ENCODE results near the gene ZDHHC14. TPM values are rescaled to one million over a fixed set of nuclear protein-coding genes. Genes with fewer than 3 reads are reported as not detected.

Gene ZDHHC14
- total RNA-seq, 1 experiment from 2014 or later: 17.3 TPM

- no peak for TF ChIP-seq CTCF (IDR thresholded peaks at IDR 0.05; ENCODE audit: unreplicated experiment)
- peaks cover 48% of the 10 kb centered on the region for H3K4me1 Mint-ChIP-seq (ENCODE audit: low read depth, unreplicated experiment)
These were observed 156.6 kb downstream of the ZDHHC14 start for GRCh38 chr6:157537556-157537955.

GRCh38 chr6:157538168-157538567 is 157.2 kb downstream of the ZDHHC14 start:
- DNase-seq: no peak
- Mint-ChIP-seq H3K4me3 (ENCODE audit: low read depth, unreplicated experiment) (no peak overlapping the region), H3K9me3 (ENCODE audit: low read depth, unreplicated experiment) (no peaks in the 10 kb centered on the region), H3K36me3 (ENCODE audit: insufficient read depth, unreplicated experiment) (peaks cover 10% of the 10 kb centered on the region), H3K4me1 (ENCODE audit: low read depth, unreplicated experiment) (peaks cover 41% of the 10 kb centered on the region), H3K27me3 (ENCODE audit: unreplicated experiment) (no peaks in the 10 kb centered on the region), H3K27ac (ENCODE audit: unreplicated experiment) (no peak overlapping the region)
- no TSS peak for BruUV-seq (replicated peaks)
- CTCF ChIA-PET: no interaction called here
- intact Hi-C loops (cut with micrococcal nuclease; ENCODE audit: unreplicated experiment): loop anchor here (5.0 to 10.0 kb wide), 5 partner anchors 39 to 216 kb away; partner anchors contain the start of genes TMEM242 and ZDHHC14
- TF ChIP-seq CTCF (IDR thresholded peaks at IDR 0.05; ENCODE audit: unreplicated experiment): no peak

More at GRCh38 chr6:157537556-157537955, 156.6 kb downstream of the ZDHHC14 start:
- H3K27ac Mint-ChIP-seq (ENCODE audit: unreplicated experiment): no peak overlapping the region
- peaks cover 10% of the 10 kb centered on the region for H3K36me3 Mint-ChIP-seq (ENCODE audit: insufficient read depth, unreplicated experiment)
- DNase-seq: no peak
- CTCF ChIA-PET: no interaction called here
- H3K27me3 Mint-ChIP-seq (ENCODE audit: unreplicated experiment): no peaks in the 10 kb centered on the region
- intact Hi-C loops (cut with micrococcal nuclease; ENCODE audit: unreplicated experiment): loop anchor here (5.0 to 10.0 kb wide), 5 partner anchors 40 to 215 kb away; partner anchors contain the start of genes TMEM242 and ZDHHC14
- no TSS peak for BruUV-seq (replicated peaks)
- H3K4me3 Mint-ChIP-seq (ENCODE audit: low read depth, unreplicated experiment): no peak overlapping the region
- no peaks in the 10 kb centered on the region for H3K9me3 Mint-ChIP-seq (ENCODE audit: low read depth, unreplicated experiment)

DNA sequence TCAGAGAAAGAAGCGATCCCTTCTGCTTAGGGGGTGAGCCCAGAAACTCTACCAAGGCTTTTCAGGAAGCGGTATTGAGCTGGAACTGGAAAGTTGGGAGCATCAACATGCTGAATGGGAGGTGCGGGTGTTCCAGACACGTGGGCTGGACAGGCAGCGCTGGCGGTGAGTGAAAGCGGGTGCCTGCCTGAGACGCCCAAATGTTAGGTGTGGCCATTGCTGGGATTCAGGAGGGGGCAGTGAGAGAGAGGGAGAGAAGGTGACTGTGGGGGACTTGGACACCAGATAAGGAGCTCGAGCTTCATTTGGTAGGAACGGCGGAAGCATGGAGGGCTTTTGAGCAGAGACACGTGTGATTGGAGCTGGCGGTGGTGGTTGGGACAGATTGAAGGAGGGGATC is 157.7 kb downstream of the ZDHHC14 start:
- H3K36me3 Mint-ChIP-seq (ENCODE audit: insufficient read depth, unreplicated experiment): peaks cover 10% of the 10 kb centered on the region
- DNase-seq: no peak
- no TSS peak for BruUV-seq (replicated peaks)
- peak overlapping the region; percentile 38 for H3K27ac Mint-ChIP-seq (ENCODE audit: unreplicated experiment)
- H3K4me3 Mint-ChIP-seq (ENCODE audit: low read depth, unreplicated experiment): no peak overlapping the region
- intact Hi-C loops (cut with micrococcal nuclease; ENCODE audit: unreplicated experiment): loop anchor here (5.0 to 10.0 kb wide), 5 partner anchors 39 to 216 kb away; partner anchors contain the start of genes TMEM242 and ZDHHC14
- CTCF ChIA-PET: no interaction called here
- H3K27me3 Mint-ChIP-seq (ENCODE audit: unreplicated experiment): no peaks in the 10 kb centered on the region
- H3K4me1 Mint-ChIP-seq (ENCODE audit: low read depth, unreplicated experiment): peaks cover 36% of the 10 kb centered on the region
- TF ChIP-seq CTCF (IDR thresholded peaks at IDR 0.05; ENCODE audit: unreplicated experiment): no peak
- no peaks in the 10 kb centered on the region for H3K9me3 Mint-ChIP-seq (ENCODE audit: low read depth, unreplicated experiment)

DNA sequence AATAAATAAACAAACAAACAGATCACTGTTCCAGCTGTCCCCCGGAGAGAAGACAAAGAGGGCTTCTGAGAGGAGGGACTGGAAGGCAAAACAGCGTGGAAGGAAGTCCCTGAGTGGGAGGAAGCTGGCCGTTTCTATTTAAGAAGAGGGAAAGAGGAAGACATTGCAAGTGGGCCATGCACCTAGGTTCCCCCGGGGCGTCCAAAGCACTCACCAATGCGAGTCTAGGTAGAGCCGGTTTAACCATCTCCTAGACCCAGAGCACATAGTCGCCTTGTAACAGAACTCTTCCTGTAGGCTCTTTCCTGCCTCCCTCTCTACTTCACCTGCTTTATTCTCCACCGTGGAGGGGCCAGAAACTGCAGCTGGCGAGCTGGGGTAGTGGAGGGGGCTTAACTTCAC is 158.4 kb downstream of the ZDHHC14 start:
- intact Hi-C loops (cut with micrococcal nuclease; ENCODE audit: unreplicated experiment): loop anchor here (5.0 to 10.0 kb wide), 5 partner anchors 38 to 217 kb away; partner anchors contain the start of genes TMEM242 and ZDHHC14
- H3K27ac Mint-ChIP-seq (ENCODE audit: unreplicated experiment): peak overlapping the region; percentile 38
- no peaks in the 10 kb centered on the region for H3K27me3 Mint-ChIP-seq (ENCODE audit: unreplicated experiment)
- H3K4me3 Mint-ChIP-seq (ENCODE audit: low read depth, unreplicated experiment): no peak overlapping the region
- no peak for TF ChIP-seq CTCF (IDR thresholded peaks at IDR 0.05; ENCODE audit: unreplicated experiment)
- peaks cover 35% of the 10 kb centered on the region for H3K4me1 Mint-ChIP-seq (ENCODE audit: low read depth, unreplicated experiment)
- no peak for DNase-seq
- peaks cover 10% of the 10 kb centered on the region for H3K36me3 Mint-ChIP-seq (ENCODE audit: insufficient read depth, unreplicated experiment)
- no peaks in the 10 kb centered on the region for H3K9me3 Mint-ChIP-seq (ENCODE audit: low read depth, unreplicated experiment)
- BruUV-seq (replicated peaks): no TSS peak
- CTCF ChIA-PET: no interaction called here

Measured in Calu3 (cell line).